Hepatic stellate cell (primary cell): ENCODE results near the gene HRCT1.
A peak's percentile ranks its signal among the peaks of the same experiment; 100 is the strongest.
"Not testable (repeated sequence)": the region's sequence is repeated elsewhere in the genome, so short reads cannot be mapped to it uniquely, and the experiment has no call there.

Source experiments
- DNase-seq: peaks from one replicate; pipeline ENCODE4 v3.0.0; 2011; ENCODE audit warnings: low spot score

The HRCT1 gene

DNA sequence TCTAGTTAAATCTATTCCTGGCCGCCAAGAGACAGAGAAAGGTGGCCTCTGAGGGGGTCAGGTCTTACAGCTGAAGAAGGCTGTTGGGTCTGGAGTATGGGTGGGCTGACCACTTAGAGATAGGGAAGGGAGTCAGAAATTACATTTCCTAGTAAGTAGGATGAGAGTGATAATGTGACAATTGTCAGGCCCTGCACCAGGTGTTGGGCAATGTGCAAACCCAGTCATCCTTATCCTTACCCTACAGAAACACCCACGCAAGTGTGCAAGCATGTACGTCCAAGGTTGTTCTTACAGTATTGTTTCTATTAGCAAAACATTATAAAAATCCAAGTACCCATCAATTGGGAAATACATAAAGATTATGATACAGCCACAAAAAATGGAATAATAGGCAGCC, 12.8 kb downstream of the HRCT1 start:
- DNase-seq: no peak

DNA sequence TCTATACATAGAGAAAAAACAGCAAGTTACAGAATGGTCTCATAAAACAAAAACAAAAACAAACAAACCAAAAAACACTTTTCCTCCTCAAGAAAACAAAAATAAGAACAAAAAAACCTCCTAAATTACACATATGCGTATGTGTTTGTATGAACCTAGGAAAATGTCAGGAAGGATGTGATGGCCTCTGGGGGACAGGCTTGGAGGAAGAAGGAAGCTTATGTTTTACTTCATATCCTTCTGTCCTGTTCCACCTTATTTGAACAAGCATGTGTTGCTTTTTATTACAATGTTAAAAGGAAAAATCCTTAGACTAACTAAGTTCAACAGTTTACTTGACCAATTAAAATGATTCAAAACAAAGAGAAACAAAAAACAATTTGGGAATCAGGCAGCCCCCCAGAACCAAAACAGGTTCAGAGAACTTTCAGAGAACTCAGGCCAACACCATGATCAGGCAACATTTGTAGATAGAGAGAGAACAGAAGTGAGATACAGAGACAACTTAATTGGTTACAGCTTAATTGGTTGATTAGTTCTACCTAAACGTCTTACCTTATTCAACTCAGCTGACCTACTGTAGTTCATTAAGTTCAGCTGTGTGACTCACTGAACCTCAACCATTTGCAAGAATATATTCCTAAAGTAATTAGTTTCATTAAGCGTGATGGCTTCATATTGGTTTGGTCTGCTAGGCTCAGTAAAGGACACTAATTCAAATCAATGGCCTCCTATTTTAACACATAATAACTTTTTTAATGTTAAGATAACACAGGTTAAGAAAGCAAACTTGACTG, 13.4 kb downstream of the HRCT1 start:
- no peak for DNase-seq

DNA sequence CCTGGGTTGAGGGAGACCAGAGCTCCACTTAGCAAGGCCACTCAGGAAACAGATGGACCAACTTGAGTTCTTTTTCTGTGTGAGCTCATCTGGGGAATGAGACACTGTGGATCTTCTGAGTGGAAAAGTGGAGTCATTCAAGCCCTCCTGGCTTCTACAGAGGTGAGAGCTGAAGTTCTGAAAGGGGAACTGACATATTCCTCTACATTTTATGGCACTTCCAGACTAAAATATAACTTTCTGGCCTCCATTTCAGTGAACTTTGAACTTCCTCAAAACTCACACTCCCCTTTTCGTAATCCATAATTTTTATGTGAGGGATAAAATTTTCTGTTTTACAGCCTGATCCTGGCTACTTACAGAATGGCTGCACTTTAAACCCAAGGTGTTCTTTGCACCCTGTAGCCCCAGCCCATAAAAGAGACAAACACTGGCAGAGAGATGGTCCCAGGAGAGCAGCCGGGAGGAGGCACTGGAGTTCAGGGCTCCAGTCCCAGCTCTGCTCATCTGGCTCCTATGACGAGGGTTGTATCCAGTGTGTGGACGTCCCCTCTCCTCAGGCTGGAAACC, 14.1 kb downstream of the HRCT1 start:
- DNase-seq: no peak

DNA sequence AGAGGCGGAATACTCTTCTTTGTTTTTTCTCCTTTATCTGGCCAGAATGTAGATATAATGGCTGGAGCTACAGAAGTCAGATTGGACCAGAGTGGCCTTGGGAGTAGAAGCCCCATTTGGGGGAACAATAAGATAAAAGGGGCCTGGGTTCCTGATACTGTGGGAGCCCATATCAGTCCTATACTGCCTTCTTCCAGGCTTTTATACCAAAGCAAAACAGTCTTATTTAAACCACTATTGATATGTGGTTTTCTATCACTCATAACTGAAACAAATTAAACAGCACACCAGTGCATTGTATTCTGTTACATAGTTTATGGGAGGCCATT, 17.6 kb downstream of the HRCT1 start:
- DNase-seq: no peak

DNA sequence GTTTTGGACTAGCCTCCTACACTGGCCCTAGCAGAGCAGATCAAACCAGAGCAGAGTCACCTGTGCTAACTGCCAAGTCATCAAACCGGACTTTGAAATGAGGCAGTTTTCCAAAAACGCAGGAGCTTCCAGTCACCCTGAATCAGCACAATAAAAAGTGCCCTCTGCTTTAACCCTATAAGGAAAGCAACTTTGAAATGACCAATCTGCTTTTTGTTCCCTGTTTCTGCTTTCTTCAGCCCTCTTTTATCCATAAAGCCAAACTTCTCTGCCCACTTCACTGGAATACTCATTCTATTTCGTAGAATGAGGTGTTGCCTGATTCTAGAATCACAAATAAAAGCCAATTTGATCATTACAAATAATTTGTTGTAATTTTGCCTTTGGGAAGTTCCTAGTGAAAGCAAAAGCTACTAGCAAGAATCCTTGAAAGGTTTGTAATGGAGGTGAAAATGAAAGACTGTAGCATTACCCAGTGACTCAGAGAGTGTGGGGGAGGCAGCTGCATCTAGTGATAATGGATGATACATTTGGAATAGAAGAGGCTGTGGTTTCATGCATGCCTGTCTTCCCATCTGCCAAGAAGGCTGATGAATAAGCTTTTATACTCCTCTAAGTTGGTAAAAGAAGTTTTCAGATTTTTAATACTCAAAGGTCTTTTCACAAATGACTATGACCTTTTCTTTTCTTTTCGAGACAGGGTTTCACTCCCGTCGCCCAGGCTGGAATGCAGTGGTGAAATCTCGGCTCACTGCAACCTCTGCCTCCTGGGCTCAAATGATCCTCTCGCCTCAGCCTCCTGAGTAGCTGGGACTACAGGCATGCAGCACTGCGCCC, 18.1 kb downstream of the HRCT1 start:
- DNase-seq: peak; percentile 85

DNA sequence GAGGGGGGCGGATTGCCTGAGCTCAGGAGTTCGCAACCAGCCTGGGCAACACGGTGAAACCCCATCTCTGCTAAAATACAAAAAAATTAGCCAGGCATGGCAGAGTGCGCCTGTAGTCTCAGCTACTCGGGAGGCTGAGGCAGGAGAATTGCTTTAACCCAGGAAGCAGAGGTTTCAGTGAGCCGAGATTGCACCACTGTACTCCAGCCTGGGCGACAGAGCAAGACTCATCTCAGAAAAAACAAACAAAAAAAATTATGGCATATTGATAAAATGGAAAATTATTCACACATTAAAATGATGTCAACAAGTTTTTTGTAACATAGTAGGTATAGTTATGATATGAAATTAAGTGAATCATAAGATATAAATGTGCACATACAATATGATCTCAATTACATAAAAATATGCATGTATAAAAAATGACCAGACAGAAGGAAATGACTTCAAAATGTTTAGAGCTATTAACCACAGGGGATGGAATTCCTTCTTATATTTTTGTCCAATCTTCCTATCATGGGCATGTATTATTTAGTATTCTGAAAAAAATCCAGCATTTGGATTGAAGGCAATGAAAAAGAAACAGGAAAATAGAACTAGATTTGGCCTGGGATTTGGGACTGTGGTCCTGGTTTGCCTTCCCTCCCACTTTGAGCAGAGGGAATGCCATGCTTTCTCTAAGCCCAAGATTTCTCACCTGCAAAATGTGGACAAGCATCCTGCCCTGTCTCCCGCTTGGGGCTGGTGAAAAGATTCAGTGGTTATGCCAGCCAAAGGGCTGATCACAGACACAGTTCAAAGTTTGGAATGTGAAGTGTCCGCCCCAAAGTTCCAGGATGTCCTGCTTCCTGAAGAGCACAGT, 22.8 kb downstream of the HRCT1 start:
- DNase-seq: no peak

DNA sequence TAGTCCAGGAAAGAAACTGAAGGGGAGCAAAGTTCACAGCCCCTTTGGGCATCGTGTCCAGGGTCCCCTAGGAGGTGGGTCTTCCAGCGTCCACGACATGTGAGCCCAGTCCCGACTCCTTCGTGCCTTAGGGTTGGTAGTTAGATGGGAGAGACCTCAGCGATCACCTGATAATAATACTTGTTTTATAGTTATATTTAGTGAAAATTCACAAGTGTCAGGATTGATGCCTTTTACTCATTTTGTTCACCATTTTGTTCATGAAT, 23.4 kb downstream of the HRCT1 start:
- DNase-seq: no peak

DNA sequence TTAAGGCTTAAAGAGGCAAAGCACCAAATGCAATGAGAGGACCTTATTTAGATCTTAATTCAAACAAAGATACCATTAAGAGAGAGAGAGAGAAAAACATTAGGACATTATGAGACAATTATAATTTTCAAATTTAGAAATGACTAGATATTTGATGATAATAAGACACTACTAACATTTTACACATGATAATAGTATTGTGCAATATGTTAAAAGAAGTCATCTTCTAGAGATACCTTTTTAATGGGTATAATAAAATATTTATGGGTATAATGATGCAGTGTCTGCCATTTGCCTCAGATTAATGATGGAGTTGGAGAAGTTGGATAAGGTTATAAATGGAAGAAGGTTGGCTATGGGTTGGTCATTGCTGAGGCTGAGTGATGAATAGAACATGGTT, 24.5 kb downstream of the HRCT1 start:
- no peak for DNase-seq

DNA sequence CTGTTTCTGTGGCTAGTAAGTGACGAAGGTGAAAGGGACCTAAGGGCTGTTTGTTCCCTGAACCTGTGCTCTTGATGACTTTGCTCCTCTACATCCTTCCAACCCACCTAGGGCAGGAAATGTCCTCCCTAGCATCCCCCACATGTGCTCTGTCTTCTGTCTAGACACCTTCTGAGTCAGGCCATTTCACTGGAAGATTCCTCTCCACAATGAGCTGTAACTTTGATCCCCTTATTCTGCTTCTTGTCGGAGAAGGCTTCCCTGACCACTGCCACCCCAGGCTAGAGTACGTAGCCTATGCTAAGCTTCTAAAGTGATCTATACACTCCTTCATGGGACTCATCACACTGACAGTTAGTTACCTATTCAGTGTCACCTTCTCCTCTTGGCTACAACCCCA, 25.0 kb downstream of the HRCT1 start:
- no peak for DNase-seq

DNA sequence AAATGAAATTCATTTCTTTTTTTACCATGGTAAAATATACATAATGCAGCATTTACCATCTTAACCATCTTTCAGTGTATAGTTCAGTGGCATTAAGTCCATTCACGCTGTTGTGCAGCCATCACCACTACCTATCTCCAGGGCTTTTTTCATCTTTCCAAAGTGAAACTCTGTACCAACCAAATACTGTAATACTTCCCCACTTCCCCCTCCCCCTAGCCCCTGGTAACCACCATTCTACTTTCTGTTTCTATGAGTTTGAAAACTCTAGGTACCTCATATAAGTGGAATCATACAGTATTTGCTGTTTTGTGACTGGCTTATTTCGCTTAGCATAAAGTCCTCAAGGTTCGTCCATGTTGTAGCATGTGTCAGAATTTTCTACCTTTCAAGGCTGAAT, 26.7 kb downstream of the HRCT1 start:
- no peak for DNase-seq

DNA sequence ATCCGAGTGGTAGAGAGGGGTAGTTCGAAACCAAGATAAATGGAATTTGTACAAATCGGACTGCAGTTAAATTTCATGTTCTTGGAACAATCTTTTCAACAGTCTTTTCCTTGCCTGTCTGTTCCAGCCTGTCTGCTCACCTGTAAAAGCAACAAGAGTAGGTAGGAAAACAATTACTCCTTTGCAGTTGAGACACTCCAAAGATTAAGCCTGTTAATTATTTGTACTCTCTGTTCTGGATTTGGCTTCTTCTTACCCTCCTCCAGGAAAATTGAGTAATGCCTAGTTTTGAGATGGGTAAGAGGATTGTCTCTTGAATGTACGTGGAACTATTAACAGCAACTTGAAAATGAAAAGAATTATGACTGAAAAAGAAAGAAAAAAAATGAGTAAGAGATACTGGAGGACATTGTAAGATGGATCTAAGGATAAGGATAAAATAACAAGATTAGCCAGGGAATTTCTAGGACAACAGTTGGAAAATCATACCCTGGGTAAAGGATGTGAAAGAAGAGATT, 27.6 kb downstream of the HRCT1 start:
- DNase-seq: no peak

DNA sequence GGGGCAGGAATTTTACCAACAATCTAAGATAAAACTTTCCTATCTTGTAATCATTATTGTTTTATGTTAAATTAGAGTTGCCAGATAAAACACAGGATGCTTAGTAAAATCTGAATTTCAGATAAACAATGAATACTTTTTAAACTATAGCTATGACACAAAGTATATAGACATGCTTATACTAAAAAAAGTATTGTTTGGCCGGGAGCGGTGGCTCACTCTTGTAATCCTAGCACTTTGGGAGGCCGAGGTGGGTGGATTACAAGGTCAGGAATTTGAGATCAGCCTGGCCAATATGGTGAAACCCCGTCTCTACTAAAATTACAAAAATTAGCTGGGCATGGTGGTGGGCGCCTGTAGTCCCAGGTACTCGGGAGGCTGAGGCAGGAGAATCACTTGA, 28.1 kb downstream of the HRCT1 start:
- not testable (repeated sequence) for DNase-seq

DNA sequence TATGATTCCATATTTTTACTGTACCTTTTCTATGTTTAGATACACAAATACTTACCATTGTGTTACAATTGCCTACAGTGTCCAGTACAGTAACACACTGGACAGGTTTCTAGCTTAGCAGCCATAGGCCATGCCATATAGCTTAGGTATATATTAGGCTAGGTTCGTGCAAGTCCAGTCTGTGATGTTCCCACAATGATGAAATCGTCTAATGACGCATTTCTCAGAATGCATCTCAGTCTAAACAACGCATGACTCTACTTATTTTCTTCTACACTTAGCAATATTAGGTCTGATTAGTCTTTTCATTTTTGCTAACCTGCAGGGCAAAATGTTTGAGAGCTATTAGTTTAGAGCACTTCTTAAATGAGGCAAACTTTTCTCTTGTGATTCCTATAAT, 29.3 kb downstream of the HRCT1 start:
- no peak for DNase-seq

DNA sequence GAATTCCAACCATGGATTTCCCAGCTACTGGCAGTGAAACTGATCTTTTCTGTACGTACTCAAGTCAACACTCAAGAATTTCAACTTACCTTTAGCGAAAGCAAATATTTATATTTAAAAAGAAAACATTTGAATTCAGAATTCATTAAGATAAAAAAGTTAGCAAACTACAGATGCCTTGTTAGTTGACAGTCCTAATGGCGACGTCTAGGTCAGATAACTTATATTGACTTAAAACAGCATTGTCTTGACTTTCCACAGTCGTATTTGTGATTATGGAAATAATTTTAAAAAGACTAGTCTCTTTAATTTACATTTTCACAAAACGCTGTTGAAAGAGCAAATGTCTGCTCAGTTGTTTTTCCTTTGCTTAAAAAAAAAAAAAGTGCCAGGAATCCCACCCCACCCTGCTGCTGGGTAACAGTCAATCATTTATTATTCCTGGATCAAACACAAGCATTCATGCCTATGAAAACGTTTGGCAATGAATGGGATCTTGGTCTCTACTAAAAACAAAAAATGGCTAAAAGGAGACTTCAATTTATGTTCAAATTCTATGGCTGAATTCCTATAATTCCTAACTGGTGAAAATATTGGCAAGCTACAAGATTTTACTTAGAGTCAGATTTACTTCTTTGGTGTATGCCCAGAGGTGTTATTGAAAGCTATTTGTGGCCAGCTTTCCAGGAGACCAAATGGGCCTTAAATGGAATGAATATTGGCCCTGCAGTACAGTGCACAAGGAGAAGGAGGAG, 29.9 kb downstream of the HRCT1 start:
- peak; percentile 64 for DNase-seq

DNA sequence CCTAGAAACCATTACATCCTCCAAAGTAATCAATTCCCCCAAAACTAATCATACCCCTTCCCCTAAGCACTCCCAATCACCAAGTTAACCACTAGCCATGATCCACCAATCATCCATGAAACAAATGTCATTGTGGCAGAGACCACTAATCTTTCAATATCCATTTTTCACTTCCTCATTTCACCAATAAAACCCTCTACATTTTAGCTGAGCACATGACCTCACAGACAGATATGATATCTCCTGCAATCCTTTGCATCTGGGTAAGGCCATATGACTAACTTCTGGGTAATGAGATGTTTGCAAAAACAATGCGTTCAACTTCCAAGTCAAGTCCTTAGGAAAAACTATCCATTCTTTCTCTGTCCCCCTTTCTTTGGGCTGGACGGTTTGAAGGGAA, 31.2 kb downstream of the HRCT1 start:
- no peak for DNase-seq

DNA sequence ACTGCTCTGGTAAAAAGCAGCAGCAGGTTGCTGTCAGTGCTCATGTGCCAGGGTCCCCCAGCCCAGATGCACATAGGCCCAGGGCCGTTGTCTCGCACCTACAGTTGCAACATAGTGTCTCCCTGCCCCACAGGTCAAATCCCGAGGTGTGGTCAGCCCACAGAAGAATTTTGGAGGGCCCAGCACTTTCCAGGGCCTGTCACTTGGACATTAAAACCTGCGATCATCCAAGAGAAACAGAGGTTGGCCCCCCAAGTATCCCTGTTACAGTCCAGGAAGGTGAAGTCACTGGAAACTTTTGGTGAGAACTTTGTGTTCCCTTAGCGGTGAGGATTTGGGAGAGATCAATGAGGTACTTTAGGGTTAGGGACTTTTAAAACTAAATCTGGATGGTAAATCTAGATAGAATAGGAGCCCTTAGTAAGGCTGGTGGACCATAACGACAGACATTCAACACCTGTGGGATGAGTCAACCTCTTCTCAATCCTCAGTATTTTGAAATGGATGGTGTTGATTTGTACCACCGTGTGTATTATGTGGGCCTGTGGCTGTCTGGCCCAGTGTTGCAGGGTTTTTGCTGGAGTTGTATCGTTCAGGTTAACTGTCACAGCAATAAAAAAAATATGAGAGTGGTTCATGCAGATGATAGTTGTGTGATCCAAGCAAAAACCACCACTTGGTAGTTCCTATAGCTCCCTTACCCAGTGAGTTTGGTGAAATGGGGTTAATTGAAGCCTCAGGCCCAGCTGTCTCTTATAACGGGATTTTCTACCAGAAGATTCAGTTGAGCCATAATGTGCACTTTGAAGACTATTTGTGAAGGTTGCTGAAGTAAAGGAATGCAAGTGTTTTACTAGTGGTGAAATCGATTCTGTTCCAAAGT, 32.7 kb downstream of the HRCT1 start:
- no peak for DNase-seq

DNA sequence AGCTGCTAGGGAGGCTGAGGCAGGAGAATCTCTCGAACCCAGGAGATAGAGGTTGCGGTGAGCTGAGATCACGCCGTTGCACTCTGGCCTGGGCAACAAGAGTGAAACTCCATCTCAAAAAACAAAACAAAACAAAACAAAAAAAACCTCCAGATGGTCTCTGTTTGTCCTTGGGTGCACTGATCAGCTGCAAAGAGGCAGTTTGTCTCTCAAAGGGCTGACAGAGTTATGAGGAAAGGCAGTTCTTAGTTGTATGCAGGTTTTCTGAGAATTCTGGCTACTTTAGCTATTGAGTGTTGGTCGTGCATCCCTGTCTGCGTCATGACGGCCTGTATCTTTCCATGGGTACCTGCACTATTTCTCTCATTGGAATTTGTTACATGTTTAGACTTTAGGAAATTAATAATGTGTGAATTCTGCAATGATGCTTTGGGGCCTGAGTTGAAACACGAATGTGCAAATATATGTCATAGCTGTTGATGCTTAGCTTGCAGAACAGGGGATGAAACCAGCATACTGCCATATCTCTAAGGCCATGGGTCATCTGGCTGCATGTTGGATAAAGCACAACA, 33.8 kb downstream of the HRCT1 start:
- DNase-seq: no peak

DNA sequence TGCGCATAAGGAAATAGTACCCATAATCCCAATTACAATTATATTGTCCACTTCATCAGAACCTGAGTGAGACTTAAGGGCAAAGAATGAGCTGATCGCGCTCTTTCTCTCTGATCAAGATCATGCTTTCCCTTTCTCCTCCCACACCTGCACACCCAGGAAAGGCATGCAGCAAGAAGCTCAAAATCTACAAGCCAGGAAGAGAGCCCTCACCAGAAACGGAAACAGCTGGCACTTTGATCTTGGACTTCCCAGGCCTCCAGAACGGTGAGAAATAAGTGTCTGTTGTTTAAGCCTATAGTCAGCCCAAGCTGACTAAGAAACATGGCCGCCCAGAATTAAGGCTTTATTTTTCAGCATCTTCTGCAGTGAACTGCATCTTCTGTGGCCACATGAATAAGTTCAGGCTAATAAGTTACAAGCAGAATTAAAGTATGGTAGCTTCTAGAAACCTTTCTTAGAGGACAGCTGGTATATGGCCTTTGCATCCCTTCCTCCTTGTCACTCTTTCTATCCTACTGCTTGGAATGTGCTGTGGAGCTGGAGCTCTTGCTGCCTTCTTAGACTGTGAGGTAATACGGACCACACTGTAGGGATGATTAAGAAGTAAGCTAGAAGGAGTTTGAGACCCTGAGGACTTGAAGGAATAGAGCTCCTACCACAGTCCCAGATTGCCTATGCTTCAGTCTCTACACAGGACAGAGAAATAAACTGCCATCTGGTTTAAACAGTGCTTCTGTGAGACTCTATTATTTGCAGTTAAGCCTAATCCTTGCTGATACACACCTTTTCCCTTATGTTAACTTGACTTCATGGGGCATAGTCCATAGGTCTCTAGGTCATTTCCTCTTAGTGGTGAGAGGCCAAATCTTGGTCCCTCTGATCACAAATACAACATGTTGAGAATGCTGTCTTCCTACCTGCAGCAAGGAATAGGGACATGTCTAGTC, 34.7 kb downstream of the HRCT1 start:
- no peak for DNase-seq

DNA sequence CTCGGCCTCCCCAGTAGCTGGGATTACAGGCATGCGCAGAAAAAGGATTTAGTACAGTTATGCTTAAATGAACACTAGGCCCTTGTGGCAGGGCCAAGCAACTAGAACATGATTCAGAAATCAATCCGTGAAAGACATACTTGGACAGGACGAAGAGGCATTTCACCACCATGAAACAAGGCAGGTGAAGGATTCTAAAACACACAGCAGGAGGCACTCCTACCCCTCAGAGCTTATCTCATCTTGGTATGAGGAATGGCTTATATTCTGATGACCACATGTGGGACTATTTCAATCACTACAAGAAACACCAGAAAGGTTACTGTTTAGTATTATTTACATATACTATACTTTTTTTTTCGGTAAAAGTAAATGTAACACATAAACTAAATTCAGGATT, 36.3 kb downstream of the HRCT1 start:
- no peak for DNase-seq
